ENCODE measurements around the gene POLR1A. TPM values are rescaled to one million over a fixed set of nuclear protein-coding genes. Genes with fewer than 3 reads are reported as not detected.

Gene POLR1A
- total RNA-seq, 1 experiment from 2014 or later: 25.5 TPM

- peaks cover 11% of the 10 kb centered on the region; the same call in 1 of the 2 replicates for H3K4me1 ChIP-seq (replicated peaks)
- DNase-seq (ENCODE audit: low read depth in 1 of 2, low spot score in 2 of 2): no peak
- H3K9me3 ChIP-seq (replicated peaks): no peaks in the 10 kb centered on the region; the same call in 1 of the 2 replicates
- no peak overlapping the region for H3K4me3 ChIP-seq
- H3K27me3 ChIP-seq (replicated peaks): no peaks in the 10 kb centered on the region
- H3K27ac ChIP-seq: no peak overlapping the region
- H3K36me3 ChIP-seq: no peaks in the 10 kb centered on the region
Observed at GRCh38 chr2:85978883-85979780, 126.6 kb downstream of the POLR1A start.

GRCh38 chr2:85976106-85976920 lies 129.4 kb downstream of the POLR1A start:
- DNase-seq (ENCODE audit: low read depth in 1 of 2, low spot score in 2 of 2): peak in 1 of 2 experiments; percentile 30
- no peaks in the 10 kb centered on the region for H3K36me3 ChIP-seq
- no peaks in the 10 kb centered on the region; the same call in 1 of the 2 replicates for H3K9me3 ChIP-seq (replicated peaks)
- no peak overlapping the region for H3K27ac ChIP-seq
- H3K4me1 ChIP-seq (replicated peaks): peaks cover 11% of the 10 kb centered on the region; the same call in 1 of the 2 replicates
- no peaks in the 10 kb centered on the region for H3K27me3 ChIP-seq (replicated peaks)
- H3K4me3 ChIP-seq: no peak overlapping the region

- Histone ChIP-seq H3K27ac (no peak overlapping the region), H3K36me3 (no peaks in the 10 kb centered on the region), H3K27me3 (replicated peaks) (no peaks in the 10 kb centered on the region), H3K4me1 (replicated peaks) (peaks cover 11% of the 10 kb centered on the region; the same call in 1 of the 2 replicates), H3K4me3 (no peak overlapping the region), H3K9me3 (replicated peaks) (no peaks in the 10 kb centered on the region; the same call in 1 of the 2 replicates)
- DNase-seq (ENCODE audit: low read depth in 1 of 2, low spot score in 2 of 2): peak in 1 of 2 experiments; percentile 30
Observed at GRCh38 chr2:85975581-85975980, 130.1 kb downstream of the POLR1A start.

GRCh38 chr2:85974390-85974789 lies 131.3 kb downstream of the POLR1A start:
- DNase-seq (ENCODE audit: low read depth in 1 of 2, low spot score in 2 of 2): peak in 1 of 2 experiments; percentile 14
- H3K36me3 ChIP-seq: no peaks in the 10 kb centered on the region
- H3K9me3 ChIP-seq (replicated peaks): no peaks in the 10 kb centered on the region; the same call in 1 of the 2 replicates

GRCh38 chr2:85972355-85972754 lies 133.3 kb downstream of the POLR1A start:
- H3K4me1 ChIP-seq (replicated peaks): no peaks in the 10 kb centered on the region
- H3K36me3 ChIP-seq: no peaks in the 10 kb centered on the region
- no peaks in the 10 kb centered on the region for H3K27me3 ChIP-seq (replicated peaks)
- no peak for DNase-seq (ENCODE audit: low read depth in 1 of 2, low spot score in 2 of 2)
- H3K9me3 ChIP-seq (replicated peaks): no peaks in the 10 kb centered on the region
- H3K4me3 ChIP-seq: no peak overlapping the region
- H3K27ac ChIP-seq: no peak overlapping the region

More at GRCh38 chr2:85974390-85974789, 131.3 kb downstream of the POLR1A start:
- H3K27ac ChIP-seq: no peak overlapping the region
- H3K27me3 ChIP-seq (replicated peaks): no peaks in the 10 kb centered on the region
- peaks cover 10% of the 10 kb centered on the region; the same call in 1 of the 2 replicates for H3K4me1 ChIP-seq (replicated peaks)
- no peak overlapping the region for H3K4me3 ChIP-seq

GRCh38 chr2:85971366-85971765 lies 134.3 kb downstream of the POLR1A start:
- no peak overlapping the region for H3K4me3 ChIP-seq
- H3K27me3 ChIP-seq (replicated peaks): no peaks in the 10 kb centered on the region
- DNase-seq (ENCODE audit: low read depth in 1 of 2, low spot score in 2 of 2): no peak
- no peaks in the 10 kb centered on the region for H3K36me3 ChIP-seq
- H3K9me3 ChIP-seq (replicated peaks): no peaks in the 10 kb centered on the region
- no peaks in the 10 kb centered on the region for H3K4me1 ChIP-seq (replicated peaks)
- H3K27ac ChIP-seq: no peak overlapping the region

Other genes with a start within 250 kb of the POLR1A start
- gene ST3GAL5, start 216.9 kb downstream of the POLR1A start, total RNA-seq (2014; rRNA removed; shearing (Covaris generic)): 84.5 and 89.7 TPM in 2 replicates
- 86.1 and 274 TPM in 2 replicates for gene PTCD3, start 349 bp upstream of the POLR1A start, total RNA-seq (2014; rRNA removed; shearing (Covaris generic))
- gene IMMT, start 89.6 kb upstream of the POLR1A start, total RNA-seq (2014; rRNA removed; shearing (Covaris generic)): 54.9 and 73.1 TPM in 2 replicates
- gene MRPL35, start 93.6 kb upstream of the POLR1A start, total RNA-seq (2014; rRNA removed; shearing (Covaris generic)): 55.4 and 62.6 TPM in 2 replicates
- 0.24 and 0.78 TPM in 2 replicates for gene REEP1, start 231.7 kb upstream of the POLR1A start, total RNA-seq (2014; rRNA removed; shearing (Covaris generic))